ENCODE data around the gene ZNF579. TPM values are rescaled to one million over a fixed set of nuclear protein-coding genes. Genes with fewer than 3 reads are reported as not detected.

Gene ZNF579
- total RNA-seq, 2 experiments from 2014 or later: 6.1 to 11.1 TPM

DNA sequence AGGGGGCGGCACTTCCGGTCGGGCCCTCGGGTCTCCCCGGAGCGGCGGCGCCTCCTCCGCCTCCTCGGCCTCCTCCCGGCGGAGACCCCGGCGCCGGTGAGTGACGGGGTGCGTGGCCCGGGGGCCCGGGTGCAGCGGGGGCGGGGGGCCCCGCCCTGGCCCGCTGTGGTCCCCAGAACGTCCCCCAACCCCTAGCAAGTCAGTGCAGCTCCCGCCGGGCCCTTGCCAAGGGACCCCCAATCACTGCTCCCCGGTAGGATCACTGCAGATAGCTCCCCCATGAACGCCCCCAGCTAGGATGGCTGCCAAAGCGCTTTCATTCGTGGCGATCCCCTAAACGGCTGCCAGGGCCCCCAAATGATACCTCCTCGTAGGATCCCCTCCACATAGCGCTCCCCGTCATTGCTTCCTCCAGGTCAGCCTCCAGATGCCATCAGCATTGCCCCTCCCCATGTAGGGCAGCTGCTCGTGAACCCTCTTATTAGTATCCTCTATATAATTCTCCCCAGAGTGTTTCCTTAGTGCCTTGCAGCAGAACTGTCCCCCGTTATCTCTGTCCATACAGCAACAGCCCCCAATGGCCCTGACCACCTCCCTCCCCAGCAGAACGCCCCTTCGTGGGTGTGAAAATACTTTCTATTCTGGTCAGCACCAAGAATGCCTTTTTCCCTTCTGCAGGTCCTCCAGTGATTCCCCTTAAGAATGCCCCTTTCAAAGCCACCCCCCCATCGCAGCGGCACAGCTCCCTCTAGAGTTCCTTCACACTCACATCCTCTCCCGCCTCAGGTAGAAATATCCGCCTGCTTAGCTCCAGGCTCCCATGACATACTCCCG lies 25.2 kb upstream of the ZNF579 start, which contains the start of gene ZNF865:
Gene ZNF865 (plus strand): TSS at position 11 of the 834 bp plus-strand sequence. CDS start 7,972 bp downstream, outside the sequence.
- Histone ChIP-seq H3K36me3 (ENCODE audit: insufficient read depth, low read length) (peaks cover 29% of the 10 kb centered on the region), H3K79me2 (ENCODE audit: insufficient read depth, low read depth, low read length) (peaks cover 20% of the 10 kb centered on the region), H2AFZ (ENCODE audit: low read length) (peak within 1 kb of the TSS; percentile 54; the same call in 1 of the 2 replicates), H3K4me3 (ENCODE audit: low read depth, low read length, poor library complexity, severe bottlenecking) (peak within 1 kb of the TSS; percentile 95), H3K27ac (ENCODE audit: low read depth, low read length, poor library complexity, severe bottlenecking) (peak within 1 kb of the TSS; percentile 97), H3K9me3 (ENCODE audit: low read length) (no peaks in the 10 kb centered on the region), H3K9me2 (ENCODE audit: insufficient read depth, low read length) (no peaks in the 10 kb centered on the region), H3K4me2 (ENCODE audit: low read length) (peak within 1 kb of the TSS; percentile 99), H3K4me1 (ENCODE audit: insufficient read depth, low read length, poor library complexity, severe bottlenecking) (peaks cover 33% of the 10 kb centered on the region), H4K20me1 (ENCODE audit: insufficient read depth, low read length) (no peaks in the 10 kb centered on the region)
- BruUV-seq (replicated peaks): no TSS peak
- CTCF ChIA-PET (ENCODE audit: unreplicated experiment): no interaction called here
- POLR2A ChIA-PET: interaction anchor here (0.8 kb wide), 2 partner anchors 18 to 540 kb away, joined by 3 read pairs; no protein-coding TSS in a partner anchor
- peak; percentile 80 for DNase-seq (ENCODE audit: low spot score)
- no peak for TF ChIP-seq EZH2phosphoT487 (IDR thresholded peaks at IDR 0.05; ENCODE audit: borderline replicate concordance, low read depth, low read length)
- TF ChIP-seq, protein P1, sequence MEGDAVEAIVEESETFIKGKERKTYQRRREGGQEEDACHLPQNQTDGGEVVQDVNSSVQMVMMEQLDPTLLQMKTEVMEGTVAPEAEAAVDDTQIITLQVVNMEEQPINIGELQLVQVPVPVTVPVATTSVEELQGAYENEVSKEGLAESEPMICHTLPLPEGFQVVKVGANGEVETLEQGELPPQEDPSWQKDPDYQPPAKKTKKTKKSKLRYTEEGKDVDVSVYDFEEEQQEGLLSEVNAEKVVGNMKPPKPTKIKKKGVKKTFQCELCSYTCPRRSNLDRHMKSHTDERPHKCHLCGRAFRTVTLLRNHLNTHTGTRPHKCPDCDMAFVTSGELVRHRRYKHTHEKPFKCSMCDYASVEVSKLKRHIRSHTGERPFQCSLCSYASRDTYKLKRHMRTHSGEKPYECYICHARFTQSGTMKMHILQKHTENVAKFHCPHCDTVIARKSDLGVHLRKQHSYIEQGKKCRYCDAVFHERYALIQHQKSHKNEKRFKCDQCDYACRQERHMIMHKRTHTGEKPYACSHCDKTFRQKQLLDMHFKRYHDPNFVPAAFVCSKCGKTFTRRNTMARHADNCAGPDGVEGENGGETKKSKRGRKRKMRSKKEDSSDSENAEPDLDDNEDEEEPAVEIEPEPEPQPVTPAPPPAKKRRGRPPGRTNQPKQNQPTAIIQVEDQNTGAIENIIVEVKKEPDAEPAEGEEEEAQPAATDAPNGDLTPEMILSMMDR (conservative IDR thresholded peaks at IDR 0.05; ENCODE audit: low read length): peak; percentile 88
- intact Hi-C loops (cut with micrococcal nuclease; ENCODE audit: unreplicated experiment): loop anchor here (1.0 kb wide), 1 partner anchor 90 kb away; no protein-coding TSS in a partner anchor

DNA sequence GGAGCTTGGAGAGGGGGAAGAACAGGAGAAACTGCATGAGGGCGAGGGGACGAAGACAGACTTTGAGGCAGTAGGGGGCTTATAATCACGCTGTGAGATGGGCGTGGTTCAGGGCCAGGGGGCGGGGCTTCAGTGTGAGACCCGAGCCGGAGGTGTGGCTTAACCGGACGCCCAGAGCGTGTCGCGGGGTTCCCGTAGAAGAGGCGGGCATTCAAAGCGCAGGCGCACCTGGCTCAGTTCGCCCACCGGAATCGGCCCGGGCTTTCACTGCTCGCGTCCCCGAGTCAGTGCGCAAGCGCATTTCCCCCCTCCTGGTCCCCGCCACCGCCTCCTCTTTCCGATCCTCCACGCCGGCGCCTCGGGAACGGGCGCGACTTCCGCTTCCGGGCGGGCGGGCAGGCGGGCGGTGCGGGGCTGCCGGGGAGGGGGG lies 24.6 kb upstream of the ZNF579 start:
- Histone ChIP-seq H2AFZ (ENCODE audit: low read length) (peak overlapping the region; percentile 54; the same call in 1 of the 2 replicates), H3K36me3 (ENCODE audit: insufficient read depth, low read length) (peaks cover 27% of the 10 kb centered on the region), H3K27ac (ENCODE audit: low read depth, low read length, poor library complexity, severe bottlenecking) (peak overlapping the region; percentile 97), H3K9me2 (ENCODE audit: insufficient read depth, low read length) (no peaks in the 10 kb centered on the region), H3K4me3 (ENCODE audit: low read depth, low read length, poor library complexity, severe bottlenecking) (peak overlapping the region; percentile 95), H4K20me1 (ENCODE audit: insufficient read depth, low read length) (no peaks in the 10 kb centered on the region), H3K79me2 (ENCODE audit: insufficient read depth, low read depth, low read length) (peaks cover 20% of the 10 kb centered on the region), H3K4me2 (ENCODE audit: low read length) (peak overlapping the region; percentile 99), H3K4me1 (ENCODE audit: insufficient read depth, low read length, poor library complexity, severe bottlenecking) (peaks cover 37% of the 10 kb centered on the region), H3K9me3 (ENCODE audit: low read length) (no peaks in the 10 kb centered on the region)
- no TSS peak for BruUV-seq (replicated peaks)
- CTCF ChIA-PET (ENCODE audit: unreplicated experiment): no interaction called here
- peak; percentile 98 for DNase-seq (ENCODE audit: low spot score)
- intact Hi-C loops (cut with micrococcal nuclease; ENCODE audit: unreplicated experiment): no loop called here
- TF ChIP-seq, protein P1 (conservative IDR thresholded peaks at IDR 0.05; ENCODE audit: low read length): no peak
- no peak for TF ChIP-seq EZH2phosphoT487 (IDR thresholded peaks at IDR 0.05; ENCODE audit: borderline replicate concordance, low read depth, low read length)
- POLR2A ChIA-PET: no interaction called here

Data from OCI-LY7 (cell line).